ACHN (cell line): ENCODE data around the gene STK39.
"Not testable (repeated sequence)": the region's sequence is repeated elsewhere in the genome, so short reads cannot be mapped to it uniquely, and the experiment has no call there.

Source experiments
- DNase-seq: peaks from one replicate; pipeline ENCODE4 v3.0.0-alpha.2; 2015
- in situ Hi-C: cut with HindIII; loops from 2 replicates; pipeline ENCODE4 v1.10.0; 2017; ENCODE audit warnings: low sequenced_read_pairs, low pct_ligation_motif_present, low pct_unique_long_range_greater_than_20kb

STK39 gene

GRCh38 chr2:168127371-168127770 is 120.0 kb downstream of the STK39 start:
- DNase-seq: no peak
- in situ Hi-C loops: no loop called here

GRCh38 chr2:168122210-168122609 is 125.2 kb downstream of the STK39 start:
- in situ Hi-C loops, DNase-seq: not testable (repeated sequence)

- no peak for DNase-seq
- in situ Hi-C loops: no loop called here
Observed at GRCh38 chr2:168120730-168121129, 126.7 kb downstream of the STK39 start.

- no peak for DNase-seq
- in situ Hi-C loops: no loop called here
Observed at GRCh38 chr2:168120310-168120709, 127.1 kb downstream of the STK39 start.

- DNase-seq: peak; percentile 73
- in situ Hi-C loops: no loop called here
Observed at GRCh38 chr2:168119515-168120141, 127.8 kb downstream of the STK39 start.

- in situ Hi-C loops: no loop called here
- DNase-seq: peak; percentile 84
Observed at GRCh38 chr2:168118733-168119514, 128.5 kb downstream of the STK39 start.

GRCh38 chr2:168116448-168116847 is 130.9 kb downstream of the STK39 start:
- in situ Hi-C loops: no loop called here
- DNase-seq: peak; percentile 30

- in situ Hi-C loops: no loop called here
- DNase-seq: no peak
Observed at GRCh38 chr2:168114619-168115018, 132.8 kb downstream of the STK39 start.

- DNase-seq: no peak
- in situ Hi-C loops: no loop called here
Observed at GRCh38 chr2:168114040-168114439, 133.4 kb downstream of the STK39 start.

GRCh38 chr2:168107322-168107721 is 140.1 kb downstream of the STK39 start:
- no peak for DNase-seq
- in situ Hi-C loops: no loop called here

GRCh38 chr2:168105127-168105683 is 142.2 kb downstream of the STK39 start:
- in situ Hi-C loops: no loop called here
- no peak for DNase-seq

GRCh38 chr2:168097431-168097830 is 150.0 kb downstream of the STK39 start:
- peak; percentile 78 for DNase-seq

GRCh38 chr2:168096158-168096557 is 151.2 kb downstream of the STK39 start:
- no peak for DNase-seq
- in situ Hi-C loops: no loop called here

More at GRCh38 chr2:168097431-168097830, 150.0 kb downstream of the STK39 start:
- in situ Hi-C loops: no loop called here

- DNase-seq: no peak
- in situ Hi-C loops: no loop called here
Observed at GRCh38 chr2:168091986-168092385, 155.4 kb downstream of the STK39 start.

GRCh38 chr2:168090366-168091135 is 156.8 kb downstream of the STK39 start:
- in situ Hi-C loops: no loop called here
- no peak for DNase-seq

- DNase-seq: no peak
- in situ Hi-C loops: no loop called here
Observed at GRCh38 chr2:168089200-168089599, 158.2 kb downstream of the STK39 start.

GRCh38 chr2:168087401-168087800 is 160.0 kb downstream of the STK39 start:
- in situ Hi-C loops: no loop called here
- no peak for DNase-seq

- in situ Hi-C loops: no loop called here
Observed at GRCh38 chr2:168086851-168087250, 160.5 kb downstream of the STK39 start.

GRCh38 chr2:168085801-168086361 is 161.5 kb downstream of the STK39 start:
- in situ Hi-C loops: no loop called here
- no peak for DNase-seq

More at GRCh38 chr2:168086851-168087250, 160.5 kb downstream of the STK39 start:
- no peak for DNase-seq
